ENCODE results near the gene UPF3B. TPM values are rescaled to one million over a fixed set of nuclear protein-coding genes. Genes with fewer than 3 reads are reported as not detected.

Gene UPF3B
- total RNA-seq, 2 experiments from 2014 or later = 16.0 to 16.6 TPM

- peaks cover 38% of the 10 kb centered on the region for H3K4me1 Mint-ChIP-seq (ENCODE audit: low read depth)
- POLR2A ChIA-PET = interaction anchor here (0.7 to 1.4 kb wide), 7 partner anchors 10 to 94 kb away, joined by 3 to 6 read pairs (median 3); partner anchors contain the start of genes NDUFA1, RNF113A and SOWAHD
- peaks cover 59% of the 10 kb centered on the region for H3K36me3 Mint-ChIP-seq (ENCODE audit: low read depth)
- intact Hi-C loops (cut with micrococcal nuclease) = no loop called here
- H3K27ac Mint-ChIP-seq = peak overlapping the region; percentile 50
- CTCF ChIA-PET = interaction anchor here (1.0 to 2.1 kb wide), 6 partner anchors 9 to 303 kb away, joined by 3 to 7 read pairs (median 3); partner anchors contain the start of genes NDUFA1, RNF113A and UPF3B
- DNase-seq = peak; percentile 60
- peak overlapping the region; percentile 24 for H3K4me3 Mint-ChIP-seq
- H3K9me3 Mint-ChIP-seq = no peaks in the 10 kb centered on the region
- no peaks in the 10 kb centered on the region for H3K27me3 Mint-ChIP-seq
- ATAC-seq = peak; percentile 78
- TF ChIP-seq, protein P1, sequence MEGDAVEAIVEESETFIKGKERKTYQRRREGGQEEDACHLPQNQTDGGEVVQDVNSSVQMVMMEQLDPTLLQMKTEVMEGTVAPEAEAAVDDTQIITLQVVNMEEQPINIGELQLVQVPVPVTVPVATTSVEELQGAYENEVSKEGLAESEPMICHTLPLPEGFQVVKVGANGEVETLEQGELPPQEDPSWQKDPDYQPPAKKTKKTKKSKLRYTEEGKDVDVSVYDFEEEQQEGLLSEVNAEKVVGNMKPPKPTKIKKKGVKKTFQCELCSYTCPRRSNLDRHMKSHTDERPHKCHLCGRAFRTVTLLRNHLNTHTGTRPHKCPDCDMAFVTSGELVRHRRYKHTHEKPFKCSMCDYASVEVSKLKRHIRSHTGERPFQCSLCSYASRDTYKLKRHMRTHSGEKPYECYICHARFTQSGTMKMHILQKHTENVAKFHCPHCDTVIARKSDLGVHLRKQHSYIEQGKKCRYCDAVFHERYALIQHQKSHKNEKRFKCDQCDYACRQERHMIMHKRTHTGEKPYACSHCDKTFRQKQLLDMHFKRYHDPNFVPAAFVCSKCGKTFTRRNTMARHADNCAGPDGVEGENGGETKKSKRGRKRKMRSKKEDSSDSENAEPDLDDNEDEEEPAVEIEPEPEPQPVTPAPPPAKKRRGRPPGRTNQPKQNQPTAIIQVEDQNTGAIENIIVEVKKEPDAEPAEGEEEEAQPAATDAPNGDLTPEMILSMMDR (IDR thresholded peaks at IDR 0.05) = peak; percentile 61
Observed at GRCh38 chrX:119784747-119785446, 67.9 kb downstream of the UPF3B start.

Other genes with a start within 250 kb of the UPF3B start
- 10 to 100 TPM; 22.3 to 23.5 TPM for gene NKRF, start 246.5 kb downstream of the UPF3B start, total RNA-seq
- gene SEPTIN6, start 159.8 kb downstream of the UPF3B start, total RNA-seq = 100 to 1,000 TPM; 205 to 209 TPM
- gene SOWAHD, start 94.4 kb downstream of the UPF3B start, total RNA-seq = under 1 TPM in 1 of 2 experiments, not detected in 1; 0.23 TPM
- 1,000 to 10,000 TPM; 2,778 to 2,808 TPM for gene RPL39, start 61.3 kb downstream of the UPF3B start, total RNA-seq
- gene RNF113A, start 18.8 kb upstream of the UPF3B start, total RNA-seq = 10 to 100 TPM; 32.3 to 33.2 TPM
- 10 to 100 TPM; 85.5 to 90.6 TPM for gene NDUFA1, start 18.9 kb upstream of the UPF3B start, total RNA-seq
- not detected for gene AKAP14, start 42.9 kb upstream of the UPF3B start, total RNA-seq
- 10 to 100 TPM in 1 of 2 experiments, 1 to 10 TPM in 1; 10.0 to 12.2 TPM for gene NKAP, start 90.8 kb upstream of the UPF3B start, total RNA-seq
- gene RHOXF2B, start 224.7 kb upstream of the UPF3B start, total RNA-seq = not detected